Measurements from ENCODE around the gene CD53.
"Not testable (repeated sequence)": the region's sequence is repeated elsewhere in the genome, so short reads cannot be mapped to it uniquely, and the experiment has no call there.

CD53 gene
- long read RNA-seq, transcript CD53-201 (8 exons, 1,505 nt) = major isoform, 65 of 81 reads
- long read RNA-seq, partial matches to known transcripts = 1 of 81 reads
- long read RNA-seq, other reads (novel, unspliced or antisense) = 15 of 81 reads

GRCh38 chr1:110872745-110873720 is at the start of gene CD53:
CD53 (plus strand) TSS chr1:110873148; CDS start chr1:110891409, 18,261 bp downstream.
- Histone ChIP-seq H3K27ac (replicated peaks) (peak within 1 kb of the TSS; percentile 78), H3K27me3 (ENCODE audit: insufficient read depth, poor library complexity, severe bottlenecking) (no peaks in the 10 kb centered on the region), H3K4me3 (replicated peaks; ENCODE audit: insufficient read depth, low read length) (peak within 1 kb of the TSS; percentile 57)
- TF ChIP-seq GABPA (IDR thresholded peaks at IDR 0.05; ENCODE audit: low read depth) (peak; percentile 44), POLR2AphosphoS5 (IDR thresholded peaks at IDR 0.05; ENCODE audit: low read depth) (peak; percentile 69), SPI1 (IDR thresholded peaks at IDR 0.05; ENCODE audit: borderline replicate concordance, low read depth) (peak; percentile 100), CTCF (IDR thresholded peaks at IDR 0.05; ENCODE audit: insufficient read depth, low read length) (no peak)
- DNase-seq (ENCODE audit: low read depth in 1 of 2, low spot score in 1 of 2) = peak; percentile 41 to 87

- no peak for TF ChIP-seq SPI1 (IDR thresholded peaks at IDR 0.05; ENCODE audit: borderline replicate concordance, low read depth)
- TF ChIP-seq POLR2AphosphoS5 (IDR thresholded peaks at IDR 0.05; ENCODE audit: low read depth) = no peak
- no peak for TF ChIP-seq REST (IDR thresholded peaks at IDR 0.05; ENCODE audit: insufficient replicate concordance, low read depth)
- no peak for TF ChIP-seq CTCF (IDR thresholded peaks at IDR 0.05; ENCODE audit: insufficient read depth, low read length)
- no peak for TF ChIP-seq GABPA (IDR thresholded peaks at IDR 0.05; ENCODE audit: low read depth)
- H3K27ac ChIP-seq (replicated peaks) = no peak overlapping the region
- H3K27me3 ChIP-seq (ENCODE audit: insufficient read depth, poor library complexity, severe bottlenecking) = no peaks in the 10 kb centered on the region
- DNase-seq (ENCODE audit: low read depth in 1 of 2, low spot score in 1 of 2) = no peak
- H3K4me3 ChIP-seq (replicated peaks; ENCODE audit: insufficient read depth, low read length) = no peak overlapping the region
These were observed 48.8 kb upstream of the CD53 start for GRCh38 chr1:110824192-110824591.

- TF ChIP-seq GABPA (IDR thresholded peaks at IDR 0.05; ENCODE audit: low read depth) = no peak
- TF ChIP-seq REST (IDR thresholded peaks at IDR 0.05; ENCODE audit: insufficient replicate concordance, low read depth) = no peak
- TF ChIP-seq CTCF (IDR thresholded peaks at IDR 0.05; ENCODE audit: insufficient read depth, low read length) = peak; percentile 80
- no peaks in the 10 kb centered on the region for H3K27me3 ChIP-seq (ENCODE audit: insufficient read depth, poor library complexity, severe bottlenecking)
- peak; percentile 21 to 25 for DNase-seq (ENCODE audit: low read depth in 1 of 2, low spot score in 1 of 2)
- no peak overlapping the region for H3K27ac ChIP-seq (replicated peaks)
- H3K4me3 ChIP-seq (replicated peaks; ENCODE audit: insufficient read depth, low read length) = no peak overlapping the region
These were observed 42.9 kb upstream of the CD53 start for GRCh38 chr1:110829955-110830553.

GRCh38 chr1:110833779-110834178 is 39.2 kb upstream of the CD53 start:
- not testable (repeated sequence) for H3K4me3 ChIP-seq (replicated peaks; ENCODE audit: insufficient read depth, low read length); H3K27me3 ChIP-seq (ENCODE audit: insufficient read depth, poor library complexity, severe bottlenecking); DNase-seq (ENCODE audit: low read depth in 1 of 2, low spot score in 1 of 2); H3K27ac ChIP-seq (replicated peaks)
